ENCODE data around the gene ASRGL1. TPM values are rescaled to one million over a fixed set of nuclear protein-coding genes. Genes with fewer than 3 reads are reported as not detected.
A peak's percentile ranks its signal among the peaks of the same experiment; 100 is the strongest.

Gene ASRGL1
- total and polyA plus RNA-seq, 2 of the 13 experiments (the other 11 are each of a cell fraction or from before 2014, with no cell fraction given) = 50.8 to 97.5 TPM

DNA sequence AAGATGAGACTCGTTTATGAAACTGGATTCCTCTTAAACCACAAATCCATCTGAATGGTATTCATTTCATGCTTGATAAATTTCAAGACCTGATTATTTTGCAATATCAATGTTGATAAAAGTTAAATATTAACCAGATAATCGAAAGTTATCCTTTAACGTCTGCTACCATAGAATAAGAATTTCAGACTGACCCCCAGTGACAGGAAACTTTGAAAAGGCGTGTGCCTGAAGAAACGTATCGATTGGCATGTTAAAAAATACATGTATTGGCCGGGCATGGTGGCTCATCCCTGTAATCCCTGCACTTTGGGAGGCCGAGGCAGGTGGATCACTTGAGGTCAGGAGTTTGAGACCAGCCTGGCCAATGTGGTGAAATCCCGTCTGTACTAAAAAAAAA lies 95.4 kb downstream of the ASRGL1 start (continued):
- no peak for TF ChIP-seq KDM1A (CRISPR knock-in tag; IDR thresholded peaks at IDR 0.05)
- TF ChIP-seq, protein P1, sequence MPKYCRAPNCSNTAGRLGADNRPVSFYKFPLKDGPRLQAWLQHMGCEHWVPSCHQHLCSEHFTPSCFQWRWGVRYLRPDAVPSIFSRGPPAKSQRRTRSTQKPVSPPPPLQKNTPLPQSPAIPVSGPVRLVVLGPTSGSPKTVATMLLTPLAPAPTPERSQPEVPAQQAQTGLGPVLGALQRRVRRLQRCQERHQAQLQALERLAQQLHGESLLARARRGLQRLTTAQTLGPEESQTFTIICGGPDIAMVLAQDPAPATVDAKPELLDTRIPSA (CRISPR knock-in tag; IDR thresholded peaks at IDR 0.05; ENCODE audit: borderline replicate concordance) = no peak
- no peak for TF ChIP-seq FOXM1 (CRISPR knock-in tag; IDR thresholded peaks at IDR 0.05)
- TF ChIP-seq, protein P2, sequence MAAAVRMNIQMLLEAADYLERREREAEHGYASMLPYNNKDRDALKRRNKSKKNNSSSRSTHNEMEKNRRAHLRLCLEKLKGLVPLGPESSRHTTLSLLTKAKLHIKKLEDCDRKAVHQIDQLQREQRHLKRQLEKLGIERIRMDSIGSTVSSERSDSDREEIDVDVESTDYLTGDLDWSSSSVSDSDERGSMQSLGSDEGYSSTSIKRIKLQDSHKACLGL (CRISPR knock-in tag; IDR thresholded peaks at IDR 0.05) = no peak
- no peak for TF ChIP-seq AGO1 (IDR thresholded peaks at IDR 0.05; ENCODE audit: low read depth, low read length, poor library complexity, severe bottlenecking)
- TF ChIP-seq ZNF251 (CRISPR knock-in tag; IDR thresholded peaks at IDR 0.05) = no peak
- TF ChIP-seq, protein P3, sequence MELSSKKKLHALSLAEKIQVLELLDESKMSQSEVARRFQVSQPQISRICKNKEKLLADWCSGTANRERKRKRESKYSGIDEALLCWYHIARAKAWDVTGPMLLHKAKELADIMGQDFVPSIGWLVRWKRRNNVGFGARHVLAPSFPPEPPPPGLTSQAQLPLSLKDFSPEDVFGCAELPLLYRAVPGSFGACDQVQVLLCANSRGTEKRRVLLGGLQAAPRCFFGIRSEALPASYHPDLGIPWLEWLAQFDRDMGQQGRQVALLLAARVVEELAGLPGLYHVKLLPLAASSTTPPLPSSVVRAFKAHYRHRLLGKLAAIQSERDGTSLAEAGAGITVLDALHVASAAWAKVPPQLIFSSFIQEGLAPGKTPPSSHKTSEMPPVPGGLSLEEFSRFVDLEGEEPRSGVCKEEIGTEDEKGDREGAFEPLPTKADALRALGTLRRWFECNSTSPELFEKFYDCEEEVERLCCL (CRISPR knock-in tag; IDR thresholded peaks at IDR 0.05; ENCODE audit: borderline replicate concordance) = no peak
- TF ChIP-seq, protein P4, sequence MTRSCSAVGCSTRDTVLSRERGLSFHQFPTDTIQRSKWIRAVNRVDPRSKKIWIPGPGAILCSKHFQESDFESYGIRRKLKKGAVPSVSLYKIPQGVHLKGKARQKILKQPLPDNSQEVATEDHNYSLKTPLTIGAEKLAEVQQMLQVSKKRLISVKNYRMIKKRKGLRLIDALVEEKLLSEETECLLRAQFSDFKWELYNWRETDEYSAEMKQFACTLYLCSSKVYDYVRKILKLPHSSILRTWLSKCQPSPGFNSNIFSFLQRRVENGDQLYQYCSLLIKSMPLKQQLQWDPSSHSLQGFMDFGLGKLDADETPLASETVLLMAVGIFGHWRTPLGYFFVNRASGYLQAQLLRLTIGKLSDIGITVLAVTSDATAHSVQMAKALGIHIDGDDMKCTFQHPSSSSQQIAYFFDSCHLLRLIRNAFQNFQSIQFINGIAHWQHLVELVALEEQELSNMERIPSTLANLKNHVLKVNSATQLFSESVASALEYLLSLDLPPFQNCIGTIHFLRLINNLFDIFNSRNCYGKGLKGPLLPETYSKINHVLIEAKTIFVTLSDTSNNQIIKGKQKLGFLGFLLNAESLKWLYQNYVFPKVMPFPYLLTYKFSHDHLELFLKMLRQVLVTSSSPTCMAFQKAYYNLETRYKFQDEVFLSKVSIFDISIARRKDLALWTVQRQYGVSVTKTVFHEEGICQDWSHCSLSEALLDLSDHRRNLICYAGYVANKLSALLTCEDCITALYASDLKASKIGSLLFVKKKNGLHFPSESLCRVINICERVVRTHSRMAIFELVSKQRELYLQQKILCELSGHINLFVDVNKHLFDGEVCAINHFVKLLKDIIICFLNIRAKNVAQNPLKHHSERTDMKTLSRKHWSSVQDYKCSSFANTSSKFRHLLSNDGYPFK (CRISPR knock-in tag; IDR thresholded peaks at IDR 0.05; ENCODE audit: borderline replicate concordance) = no peak
- TF ChIP-seq, protein P5, sequence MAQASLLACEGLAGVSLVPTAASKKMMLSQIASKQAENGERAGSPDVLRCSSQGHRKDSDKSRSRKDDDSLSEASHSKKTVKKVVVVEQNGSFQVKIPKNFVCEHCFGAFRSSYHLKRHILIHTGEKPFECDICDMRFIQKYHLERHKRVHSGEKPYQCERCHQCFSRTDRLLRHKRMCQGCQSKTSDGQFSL (CRISPR knock-in tag; IDR thresholded peaks at IDR 0.05) = no peak
- TF ChIP-seq, protein P6, sequence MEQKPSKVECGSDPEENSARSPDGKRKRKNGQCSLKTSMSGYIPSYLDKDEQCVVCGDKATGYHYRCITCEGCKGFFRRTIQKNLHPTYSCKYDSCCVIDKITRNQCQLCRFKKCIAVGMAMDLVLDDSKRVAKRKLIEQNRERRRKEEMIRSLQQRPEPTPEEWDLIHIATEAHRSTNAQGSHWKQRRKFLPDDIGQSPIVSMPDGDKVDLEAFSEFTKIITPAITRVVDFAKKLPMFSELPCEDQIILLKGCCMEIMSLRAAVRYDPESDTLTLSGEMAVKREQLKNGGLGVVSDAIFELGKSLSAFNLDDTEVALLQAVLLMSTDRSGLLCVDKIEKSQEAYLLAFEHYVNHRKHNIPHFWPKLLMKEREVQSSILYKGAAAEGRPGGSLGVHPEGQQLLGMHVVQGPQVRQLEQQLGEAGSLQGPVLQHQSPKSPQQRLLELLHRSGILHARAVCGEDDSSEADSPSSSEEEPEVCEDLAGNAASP (CRISPR knock-in tag; IDR thresholded peaks at IDR 0.05; ENCODE audit: borderline replicate concordance) = peak; percentile 56; the same call in 1 of the 2 replicates
- TF ChIP-seq, protein P7, sequence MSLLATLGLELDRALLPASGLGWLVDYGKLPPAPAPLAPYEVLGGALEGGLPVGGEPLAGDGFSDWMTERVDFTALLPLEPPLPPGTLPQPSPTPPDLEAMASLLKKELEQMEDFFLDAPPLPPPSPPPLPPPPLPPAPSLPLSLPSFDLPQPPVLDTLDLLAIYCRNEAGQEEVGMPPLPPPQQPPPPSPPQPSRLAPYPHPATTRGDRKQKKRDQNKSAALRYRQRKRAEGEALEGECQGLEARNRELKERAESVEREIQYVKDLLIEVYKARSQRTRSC (CRISPR knock-in tag; IDR thresholded peaks at IDR 0.05; ENCODE audit: low read depth) = no peak
- TF ChIP-seq, protein P8, sequence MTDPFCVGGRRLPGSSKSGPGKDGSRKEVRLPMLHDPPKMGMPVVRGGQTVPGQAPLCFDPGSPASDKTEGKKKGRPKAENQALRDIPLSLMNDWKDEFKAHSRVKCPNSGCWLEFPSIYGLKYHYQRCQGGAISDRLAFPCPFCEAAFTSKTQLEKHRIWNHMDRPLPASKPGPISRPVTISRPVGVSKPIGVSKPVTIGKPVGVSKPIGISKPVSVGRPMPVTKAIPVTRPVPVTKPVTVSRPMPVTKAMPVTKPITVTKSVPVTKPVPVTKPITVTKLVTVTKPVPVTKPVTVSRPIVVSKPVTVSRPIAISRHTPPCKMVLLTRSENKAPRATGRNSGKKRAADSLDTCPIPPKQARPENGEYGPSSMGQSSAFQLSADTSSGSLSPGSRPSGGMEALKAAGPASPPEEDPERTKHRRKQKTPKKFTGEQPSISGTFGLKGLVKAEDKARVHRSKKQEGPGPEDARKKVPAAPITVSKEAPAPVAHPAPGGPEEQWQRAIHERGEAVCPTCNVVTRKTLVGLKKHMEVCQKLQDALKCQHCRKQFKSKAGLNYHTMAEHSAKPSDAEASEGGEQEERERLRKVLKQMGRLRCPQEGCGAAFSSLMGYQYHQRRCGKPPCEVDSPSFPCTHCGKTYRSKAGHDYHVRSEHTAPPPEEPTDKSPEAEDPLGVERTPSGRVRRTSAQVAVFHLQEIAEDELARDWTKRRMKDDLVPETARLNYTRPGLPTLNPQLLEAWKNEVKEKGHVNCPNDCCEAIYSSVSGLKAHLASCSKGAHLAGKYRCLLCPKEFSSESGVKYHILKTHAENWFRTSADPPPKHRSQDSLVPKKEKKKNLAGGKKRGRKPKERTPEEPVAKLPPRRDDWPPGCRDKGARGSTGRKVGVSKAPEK (CRISPR knock-in tag; IDR thresholded peaks at IDR 0.05; ENCODE audit: borderline replicate concordance) = no peak
- TF ChIP-seq TARDBP (CRISPR knock-in tag; IDR thresholded peaks at IDR 0.05) = no peak; the same call in 1 of the 2 replicates
- 0 out of 2 replicates have a peak, but pooled peaks have one; percentile 44 for TF ChIP-seq ZFP82 (CRISPR knock-in tag; IDR thresholded peaks at IDR 0.05; ENCODE audit: borderline replicate concordance)
- no peak for TF ChIP-seq TCF7L2 (IDR thresholded peaks at IDR 0.05; ENCODE audit: low read depth, low read length)
- TF ChIP-seq, protein P9, sequence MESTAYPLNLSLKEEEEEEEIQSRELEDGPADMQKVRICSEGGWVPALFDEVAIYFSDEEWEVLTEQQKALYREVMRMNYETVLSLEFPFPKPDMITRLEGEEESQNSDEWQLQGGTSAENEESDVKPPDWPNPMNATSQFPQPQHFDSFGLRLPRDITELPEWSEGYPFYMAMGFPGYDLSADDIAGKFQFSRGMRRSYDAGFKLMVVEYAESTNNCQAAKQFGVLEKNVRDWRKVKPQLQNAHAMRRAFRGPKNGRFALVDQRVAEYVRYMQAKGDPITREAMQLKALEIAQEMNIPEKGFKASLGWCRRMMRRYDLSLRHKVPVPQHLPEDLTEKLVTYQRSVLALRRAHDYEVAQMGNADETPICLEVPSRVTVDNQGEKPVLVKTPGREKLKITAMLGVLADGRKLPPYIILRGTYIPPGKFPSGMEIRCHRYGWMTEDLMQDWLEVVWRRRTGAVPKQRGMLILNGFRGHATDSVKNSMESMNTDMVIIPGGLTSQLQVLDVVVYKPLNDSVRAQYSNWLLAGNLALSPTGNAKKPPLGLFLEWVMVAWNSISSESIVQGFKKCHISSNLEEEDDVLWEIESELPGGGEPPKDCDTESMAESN (CRISPR knock-in tag; conservative IDR thresholded peaks at IDR 0.05) = no peak

All from HepG2 (cell line).